Keratinocyte (primary cell): ENCODE measurements around the gene ARID1B. TPM values are rescaled to one million over a fixed set of nuclear protein-coding genes. Genes with fewer than 3 reads are reported as not detected.

Source experiments
- DNase-seq: peaks from one replicate; pipeline ENCODE4 v3.0.0-alpha.2; 2011; ENCODE audit warnings: low read depth, missing footprints, low spot score
- FAIRE-seq: peaks from 2 replicates; lab custom pipeline; 2011; peaks lifted over from hg19 to GRCh38; lab: Jason Lieb, UNC
- H2AFZ ChIP-seq: 2 replicates; pipeline ENCODE4 v1.6.0; 2012; ENCODE audit warnings: low read length, control low read depth, inconsistent platforms; ENCODE audit not compliant: control insufficient read depth
- H3K27ac ChIP-seq: 2 replicates; pipeline ENCODE4 v1.5.1; 2011; ENCODE audit warnings: low read length; ENCODE audit not compliant: control insufficient read depth, insufficient read depth
- H3K27me3 ChIP-seq: 3 replicates; pipeline ENCODE4 v1.6.0; 2011; ENCODE audit warnings: low read length; ENCODE audit not compliant: control insufficient read depth, insufficient read depth; ENCODE audit errors: extremely low read depth
- H3K36me3 ChIP-seq, 2 experiments: 2 replicates in 1 of 2; 3 replicates in 1 of 2; pipeline ENCODE4 v1.5.1; 2011; ENCODE audit warnings: low read length in 2 of 2, mild to moderate bottlenecking in 1 of 2; ENCODE audit not compliant: control insufficient read depth in 2 of 2, insufficient read depth in 2 of 2; ENCODE audit errors: extremely low read depth in 1 of 2
- H3K4me1 ChIP-seq: 3 replicates; pipeline ENCODE4 v1.5.1; 2011; ENCODE audit warnings: low read length; ENCODE audit not compliant: control insufficient read depth, insufficient read depth; ENCODE audit errors: extremely low read depth
- H3K4me2 ChIP-seq: 3 replicates; pipeline ENCODE4 v1.6.0; 2011; ENCODE audit warnings: low read depth, low read length; ENCODE audit not compliant: control insufficient read depth, insufficient read depth; ENCODE audit errors: extremely low read depth
- H3K4me3 ChIP-seq, 3 experiments: fragments of 200-600 bp in 1 of 3; sonication (generic) in 1 of 3; 2 replicates in 2 of 3; 3 replicates in 1 of 3; pipeline ENCODE4 v1.5.1; 2011 to 2016; ENCODE audit warnings: low read length in 3 of 3, mild to moderate bottlenecking in 3 of 3, control low read depth in 2 of 3, inconsistent platforms in 1 of 3, low read depth in 1 of 3, mixed read lengths in 1 of 3, mixed run types in 1 of 3, moderate library complexity in 1 of 3; ENCODE audit not compliant: control insufficient read depth in 2 of 3, insufficient read depth in 2 of 3; ENCODE audit errors: extremely low read depth in 1 of 3
- H3K79me2 ChIP-seq: 2 replicates; pipeline ENCODE4 v1.6.0; 2012; ENCODE audit warnings: low read length; ENCODE audit not compliant: control insufficient read depth, insufficient read depth
- H3K9ac ChIP-seq: 3 replicates; pipeline ENCODE4 v1.6.0; 2011; ENCODE audit warnings: low read length; ENCODE audit not compliant: control insufficient read depth, insufficient read depth; ENCODE audit errors: extremely low read depth
- H3K9me1 ChIP-seq: 3 replicates; pipeline ENCODE4 v1.6.0; 2011; ENCODE audit warnings: low read length; ENCODE audit not compliant: control insufficient read depth, insufficient read depth; ENCODE audit errors: extremely low read depth
- H3K9me3 ChIP-seq: 2 replicates; pipeline ENCODE4 v1.5.1; 2012; ENCODE audit warnings: low read depth, low read length; ENCODE audit not compliant: control insufficient read depth
- H4K20me1 ChIP-seq: 3 replicates; pipeline ENCODE4 v1.6.0; 2011; ENCODE audit warnings: low read length; ENCODE audit not compliant: control insufficient read depth, insufficient read depth; ENCODE audit errors: extremely low read depth
- EZH2 ChIP-seq: IDR thresholded peaks from one replicate; pipeline ENCODE4 v1.6.1; 2012; ENCODE audit warnings: inconsistent platforms, mild to moderate bottlenecking, low read length, moderate library complexity
- dilution Hi-C: fragments of 300-500 bp; cut with MboI; formaldehyde crosslinking; loops from one replicate; pipeline ENCODE4 v1.7.0; 2020; ENCODE audit warnings: low sequenced_read_pairs; ENCODE audit not compliant: extremely low pct_ligation_motif_present
- polyA plus RNA-seq, 5 experiments: library from polyadenylated mRNA; depleted of rRNA in 3 of 5; stranded (reverse) in 3 of 5; stranded (forward) in 1 of 5; unstranded in 1 of 5; fragments of >200 nt; gene quantifications; 1 replicate in 1 of 5; 2 replicates in 3 of 5; 3 replicates in 1 of 5; pipeline versions ENCODE4 v1.2.1 to v1.2.3, GENCODE V29; 2011 to 2012; ENCODE audit warnings: missing spikeins in 2 of 5, low read depth in 1 of 5, low replicate concordance in 1 of 5
- TF ChIP-seq, protein P1 (sequence below), 3 experiments: IDR thresholded peaks in 1 of 3; conservative IDR thresholded peaks in 1 of 3; optimal IDR thresholded peaks in 1 of 3; 2 replicates in 2 of 3; 3 replicates in 1 of 3; pipeline versions ENCODE3 to v1.5.1; 2011; ENCODE audit warnings: low read length in 3 of 3, mild to moderate bottlenecking in 3 of 3, moderate library complexity in 2 of 3, control low read depth in 1 of 3, inconsistent platforms in 1 of 3; ENCODE audit not compliant: insufficient read depth in 2 of 3; ENCODE audit errors: extremely low read depth in 1 of 3

ARID1B gene
- polyA plus RNA-seq, 1 donor (not counting 4 experiments of a cell fraction or from before 2014, with no cell fraction given), result 14.9 TPM

DNA sequence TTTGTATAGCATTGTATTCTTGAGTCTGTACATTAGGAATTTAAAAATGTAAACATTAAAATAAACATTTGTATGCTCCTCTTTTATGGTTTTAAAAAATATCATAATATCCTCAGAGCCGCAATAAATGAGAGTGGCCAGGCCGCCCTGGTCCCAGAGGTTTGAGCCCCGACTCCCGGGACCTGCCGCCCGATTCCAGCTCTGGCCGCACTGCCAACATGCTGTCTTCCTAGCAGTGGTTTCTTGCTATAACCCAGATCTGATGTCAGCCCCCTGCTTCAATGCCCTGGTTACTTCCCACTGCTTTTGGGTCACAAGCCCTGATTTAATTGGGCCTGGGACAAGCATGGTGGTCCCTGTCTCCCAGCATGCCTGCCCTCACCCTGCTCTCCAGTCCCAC, 5.4 kb upstream of the ARID1B start:
- dilution Hi-C loops, result no loop called here
- Histone ChIP-seq H3K9me3 (no peaks in the 10 kb centered on the region), H2AFZ (no peak overlapping the region), H4K20me1 (no peaks in the 10 kb centered on the region), H3K36me3 (no peaks in the 10 kb centered on the region), H3K4me1 (peaks cover 19% of the 10 kb centered on the region), H3K9ac (no peak overlapping the region), H3K4me2 (no peak overlapping the region), H3K4me3 (no peak overlapping the region), H3K79me2 (peaks cover 3% of the 10 kb centered on the region), H3K27ac (no peak overlapping the region), H3K9me1 (no peaks in the 10 kb centered on the region), H3K27me3 (no peaks in the 10 kb centered on the region)
- TF ChIP-seq, protein P1, sequence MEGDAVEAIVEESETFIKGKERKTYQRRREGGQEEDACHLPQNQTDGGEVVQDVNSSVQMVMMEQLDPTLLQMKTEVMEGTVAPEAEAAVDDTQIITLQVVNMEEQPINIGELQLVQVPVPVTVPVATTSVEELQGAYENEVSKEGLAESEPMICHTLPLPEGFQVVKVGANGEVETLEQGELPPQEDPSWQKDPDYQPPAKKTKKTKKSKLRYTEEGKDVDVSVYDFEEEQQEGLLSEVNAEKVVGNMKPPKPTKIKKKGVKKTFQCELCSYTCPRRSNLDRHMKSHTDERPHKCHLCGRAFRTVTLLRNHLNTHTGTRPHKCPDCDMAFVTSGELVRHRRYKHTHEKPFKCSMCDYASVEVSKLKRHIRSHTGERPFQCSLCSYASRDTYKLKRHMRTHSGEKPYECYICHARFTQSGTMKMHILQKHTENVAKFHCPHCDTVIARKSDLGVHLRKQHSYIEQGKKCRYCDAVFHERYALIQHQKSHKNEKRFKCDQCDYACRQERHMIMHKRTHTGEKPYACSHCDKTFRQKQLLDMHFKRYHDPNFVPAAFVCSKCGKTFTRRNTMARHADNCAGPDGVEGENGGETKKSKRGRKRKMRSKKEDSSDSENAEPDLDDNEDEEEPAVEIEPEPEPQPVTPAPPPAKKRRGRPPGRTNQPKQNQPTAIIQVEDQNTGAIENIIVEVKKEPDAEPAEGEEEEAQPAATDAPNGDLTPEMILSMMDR (optimal IDR thresholded peaks at IDR 0.05 in 1 of 3, IDR thresholded peaks at IDR 0.05 in 1 of 3, conservative IDR thresholded peaks at IDR 0.05 in 1 of 3; ENCODE audit: extremely low read depth in 1 of 3, insufficient read depth in 2 of 3, low read length in 3 of 3), result no peak
- no peak for TF ChIP-seq EZH2
- DNase-seq (no peak), FAIRE-seq (no peak)

DNA sequence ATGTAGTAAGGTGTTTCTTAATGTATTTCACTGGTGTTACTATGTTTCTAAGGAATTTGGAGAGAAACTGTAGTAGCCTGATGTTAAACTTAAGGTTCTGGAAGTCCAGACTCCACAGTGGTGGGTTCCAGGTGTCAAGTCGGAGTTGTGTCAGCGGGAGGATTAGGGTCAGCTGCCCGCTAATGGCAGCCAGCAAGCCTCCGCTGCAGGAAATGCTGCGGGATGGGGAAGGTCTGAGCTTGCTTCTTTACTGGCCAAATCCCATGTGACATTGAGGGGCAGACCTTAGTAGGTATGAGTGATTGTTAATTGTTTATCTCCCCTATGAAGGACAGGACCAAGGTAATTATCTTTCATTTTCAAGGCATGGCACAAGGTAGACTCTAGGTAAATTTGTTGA, 3.7 kb upstream of the ARID1B start:
- Histone ChIP-seq H3K9me1 (no peaks in the 10 kb centered on the region), H3K27me3 (no peaks in the 10 kb centered on the region), H2AFZ (no peak overlapping the region), H3K27ac (no peak overlapping the region), H3K4me2 (no peak overlapping the region), H3K79me2 (peaks cover 3% of the 10 kb centered on the region), H3K36me3 (no peaks in the 10 kb centered on the region), H3K4me1 (peaks cover 19% of the 10 kb centered on the region), H3K9me3 (no peaks in the 10 kb centered on the region), H4K20me1 (no peaks in the 10 kb centered on the region), H3K9ac (no peak overlapping the region), H3K4me3 (no peak overlapping the region)
- dilution Hi-C loops, result no loop called here
- FAIRE-seq (no peak), DNase-seq (no peak)
- TF ChIP-seq, protein P1 (optimal IDR thresholded peaks at IDR 0.05 in 1 of 3, IDR thresholded peaks at IDR 0.05 in 1 of 3, conservative IDR thresholded peaks at IDR 0.05 in 1 of 3; ENCODE audit: extremely low read depth in 1 of 3, insufficient read depth in 2 of 3, low read length in 3 of 3), result no peak
- no peak for TF ChIP-seq EZH2
